Measurements from ENCODE around the gene BLACAT1.

The BLACAT1 gene

DNA sequence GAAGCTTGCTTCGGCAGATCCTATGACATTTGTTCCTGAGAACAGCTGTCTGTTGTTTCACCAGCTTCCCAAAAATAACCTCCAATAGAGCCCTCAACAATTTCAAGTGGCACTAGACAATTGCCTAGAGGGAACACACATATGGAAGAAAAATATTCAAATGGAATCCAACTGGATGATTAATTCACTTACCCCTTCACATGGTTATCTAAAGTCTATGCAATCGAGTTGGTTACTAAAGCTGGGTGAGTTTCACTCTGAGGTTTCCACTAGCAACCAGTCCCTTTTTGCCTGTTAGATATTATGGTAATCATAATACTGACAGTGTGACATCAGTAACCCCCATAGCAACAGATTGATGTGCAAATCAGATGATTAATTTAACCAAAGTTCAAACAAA lies 34.0 kb downstream of the BLACAT1 start, which contains the start of gene LEMD1:
TSS of gene LEMD1 (minus strand) at position 259 of the 400 bp plus-strand sequence. CDS start 1,520 bp downstream, outside the sequence.
- no peak within 1 kb of the TSS for H3K27ac ChIP-seq
- H3K9me3 ChIP-seq: no peaks in the 10 kb centered on the region
- TF ChIP-seq, protein P1, sequence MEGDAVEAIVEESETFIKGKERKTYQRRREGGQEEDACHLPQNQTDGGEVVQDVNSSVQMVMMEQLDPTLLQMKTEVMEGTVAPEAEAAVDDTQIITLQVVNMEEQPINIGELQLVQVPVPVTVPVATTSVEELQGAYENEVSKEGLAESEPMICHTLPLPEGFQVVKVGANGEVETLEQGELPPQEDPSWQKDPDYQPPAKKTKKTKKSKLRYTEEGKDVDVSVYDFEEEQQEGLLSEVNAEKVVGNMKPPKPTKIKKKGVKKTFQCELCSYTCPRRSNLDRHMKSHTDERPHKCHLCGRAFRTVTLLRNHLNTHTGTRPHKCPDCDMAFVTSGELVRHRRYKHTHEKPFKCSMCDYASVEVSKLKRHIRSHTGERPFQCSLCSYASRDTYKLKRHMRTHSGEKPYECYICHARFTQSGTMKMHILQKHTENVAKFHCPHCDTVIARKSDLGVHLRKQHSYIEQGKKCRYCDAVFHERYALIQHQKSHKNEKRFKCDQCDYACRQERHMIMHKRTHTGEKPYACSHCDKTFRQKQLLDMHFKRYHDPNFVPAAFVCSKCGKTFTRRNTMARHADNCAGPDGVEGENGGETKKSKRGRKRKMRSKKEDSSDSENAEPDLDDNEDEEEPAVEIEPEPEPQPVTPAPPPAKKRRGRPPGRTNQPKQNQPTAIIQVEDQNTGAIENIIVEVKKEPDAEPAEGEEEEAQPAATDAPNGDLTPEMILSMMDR (IDR thresholded peaks at IDR 0.05): no peak
- H3K36me3 ChIP-seq: no peaks in the 10 kb centered on the region
- no peaks in the 10 kb centered on the region for H3K4me1 ChIP-seq (ENCODE audit: control insufficient read depth in 1 of 2, insufficient read depth in 1 of 2, low read depth in 1 of 2, low read length in 1 of 2)
- no peak within 1 kb of the TSS for H3K4me3 ChIP-seq (ENCODE audit: low read depth in 1 of 2, low read length in 1 of 2)
- H3K27me3 ChIP-seq: peaks cover 85% of the 10 kb centered on the region

DNA sequence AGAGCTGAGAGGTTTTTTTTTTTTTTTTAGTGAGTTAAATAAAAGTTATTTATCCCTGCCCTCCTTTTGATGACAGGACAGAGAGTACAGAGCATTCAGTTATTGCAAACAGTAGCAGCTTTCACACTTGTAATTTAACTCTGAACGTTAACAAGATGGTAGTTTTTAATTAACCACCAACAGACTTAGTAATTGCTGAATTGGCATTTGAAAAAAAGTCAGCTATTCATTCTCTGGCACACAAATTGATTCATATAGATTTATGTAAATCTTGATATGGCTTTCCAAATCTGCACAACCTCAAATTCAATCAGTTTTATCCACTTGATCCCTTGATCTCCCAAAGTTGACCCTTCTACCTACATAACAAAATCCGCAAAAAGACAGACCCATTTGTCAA lies 34.9 kb downstream of the BLACAT1 start:
- no peak overlapping the region for H3K4me3 ChIP-seq (ENCODE audit: low read depth in 1 of 2, low read length in 1 of 2)
- no peak overlapping the region for H3K27ac ChIP-seq
- H3K36me3 ChIP-seq: no peaks in the 10 kb centered on the region
- H3K9me3 ChIP-seq: no peaks in the 10 kb centered on the region
- H3K27me3 ChIP-seq: peaks cover 77% of the 10 kb centered on the region
- H3K4me1 ChIP-seq (ENCODE audit: control insufficient read depth in 1 of 2, insufficient read depth in 1 of 2, low read depth in 1 of 2, low read length in 1 of 2): no peaks in the 10 kb centered on the region
- TF ChIP-seq, protein P1 (IDR thresholded peaks at IDR 0.05): no peak

DNA sequence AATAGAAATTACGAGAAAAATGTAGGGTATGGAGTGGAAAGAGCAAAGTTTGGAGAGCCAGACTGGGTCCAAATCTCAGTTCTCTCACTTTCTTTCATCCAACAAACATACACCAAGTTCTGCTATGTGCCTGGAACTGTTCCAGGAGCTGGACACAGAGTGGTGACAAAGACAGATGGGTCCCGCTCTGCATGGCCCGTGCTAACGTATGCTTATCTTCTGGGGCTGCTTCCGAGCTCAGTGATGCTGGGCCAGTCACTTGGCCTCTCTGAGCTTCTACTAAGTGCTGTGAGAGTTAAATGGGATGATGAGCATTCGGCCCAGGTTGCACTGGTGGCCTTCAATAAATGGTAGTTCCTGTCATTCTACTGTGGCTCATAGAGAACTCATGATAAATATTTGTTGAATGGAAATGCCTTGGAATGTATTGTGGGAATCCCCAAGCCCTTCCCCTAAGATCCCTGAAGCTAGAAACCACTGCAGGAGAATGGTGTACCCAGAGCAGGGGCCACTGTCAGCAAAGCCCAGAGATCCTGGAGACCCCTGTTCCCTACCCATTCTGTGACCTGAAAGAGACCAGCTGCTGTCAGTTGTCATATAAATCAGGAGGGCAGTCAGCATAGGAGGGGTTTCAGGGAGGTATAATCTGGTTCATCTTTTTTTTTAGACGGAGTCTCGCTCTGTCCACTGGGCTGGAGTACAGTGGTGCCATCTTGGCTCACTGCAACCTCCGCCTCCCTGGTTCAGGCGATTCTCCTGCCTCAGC lies 37.8 kb downstream of the BLACAT1 start:
- Histone ChIP-seq H3K9me3 (no peaks in the 10 kb centered on the region), H3K27ac (no peak overlapping the region), H3K4me1 (ENCODE audit: control insufficient read depth in 1 of 2, insufficient read depth in 1 of 2, low read depth in 1 of 2, low read length in 1 of 2) (no peaks in the 10 kb centered on the region), H3K27me3 (peaks cover 56% of the 10 kb centered on the region), H3K4me3 (ENCODE audit: low read depth in 1 of 2, low read length in 1 of 2) (no peak overlapping the region), H3K36me3 (no peaks in the 10 kb centered on the region)
- TF ChIP-seq, protein P1 (IDR thresholded peaks at IDR 0.05): no peak

DNA sequence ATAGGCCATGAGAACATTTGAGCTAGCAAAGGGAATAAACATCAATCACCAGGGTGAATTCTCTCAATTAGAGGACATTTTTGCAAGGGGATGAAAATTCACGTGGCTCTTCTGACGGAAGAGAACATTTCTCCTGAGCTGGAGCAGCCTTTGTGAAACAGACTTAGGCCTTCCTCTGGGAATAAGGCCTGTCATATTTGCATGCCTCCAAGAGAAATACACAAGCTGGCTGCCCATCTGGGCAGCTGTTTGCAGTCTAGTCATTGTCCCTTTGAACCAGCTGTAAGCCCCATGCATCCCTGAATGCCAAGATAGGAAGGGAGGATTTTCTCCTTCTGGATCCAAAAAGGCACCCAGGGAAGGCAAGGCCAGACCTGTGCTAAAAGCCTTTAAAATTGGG lies 39.5 kb downstream of the BLACAT1 start:
- Histone ChIP-seq H3K9me3 (no peaks in the 10 kb centered on the region), H3K4me1 (ENCODE audit: control insufficient read depth in 1 of 2, insufficient read depth in 1 of 2, low read depth in 1 of 2, low read length in 1 of 2) (no peaks in the 10 kb centered on the region), H3K36me3 (no peaks in the 10 kb centered on the region), H3K27ac (no peak overlapping the region), H3K4me3 (ENCODE audit: low read depth in 1 of 2, low read length in 1 of 2) (no peak overlapping the region), H3K27me3 (peaks cover 45% of the 10 kb centered on the region)
- TF ChIP-seq, protein P1 (IDR thresholded peaks at IDR 0.05): no peak

DNA sequence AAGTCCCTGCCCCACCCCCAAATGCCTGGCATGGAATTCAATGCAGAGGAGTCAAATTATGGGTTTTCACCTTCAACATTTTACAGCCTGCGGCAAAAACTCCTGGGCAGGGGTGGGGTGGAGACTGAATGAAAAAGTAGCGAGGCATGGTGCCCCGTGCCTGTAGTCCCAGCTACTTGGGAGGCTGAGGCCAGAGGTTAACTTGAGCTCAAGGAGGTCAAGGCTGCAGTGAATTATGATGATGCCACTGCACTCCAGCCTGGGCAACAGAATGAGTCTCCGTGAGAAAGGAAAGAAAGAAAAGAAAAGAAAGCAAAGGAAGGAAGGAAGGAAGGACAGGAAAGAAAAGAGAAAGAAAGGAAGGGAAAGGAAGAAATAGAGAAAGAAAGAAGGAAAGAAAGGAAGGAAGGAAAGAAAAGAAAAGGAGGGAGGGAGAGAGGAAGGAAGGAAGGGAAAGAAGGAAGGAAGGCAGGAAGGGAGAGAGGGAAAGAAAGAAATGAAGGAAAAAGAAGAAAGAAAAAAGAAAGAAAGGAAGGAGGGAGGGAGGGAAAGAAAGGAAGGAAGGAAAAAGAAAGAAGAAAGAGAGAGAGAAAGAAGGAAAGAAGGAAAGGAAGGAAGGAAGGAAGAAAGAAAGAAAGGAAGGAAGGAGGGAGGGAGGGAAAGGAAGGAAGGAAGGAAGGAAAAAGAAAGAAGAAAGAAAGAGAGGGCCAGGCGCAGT lies 45.1 kb downstream of the BLACAT1 start:
- no peaks in the 10 kb centered on the region for H3K36me3 ChIP-seq
- no peaks in the 10 kb centered on the region for H3K9me3 ChIP-seq
- H3K4me1 ChIP-seq (ENCODE audit: control insufficient read depth in 1 of 2, insufficient read depth in 1 of 2, low read depth in 1 of 2, low read length in 1 of 2): no peaks in the 10 kb centered on the region
- no peak overlapping the region for H3K4me3 ChIP-seq (ENCODE audit: low read depth in 1 of 2, low read length in 1 of 2)
- no peak overlapping the region for H3K27ac ChIP-seq
- TF ChIP-seq, protein P1 (IDR thresholded peaks at IDR 0.05): no peak
- peaks cover 23% of the 10 kb centered on the region for H3K27me3 ChIP-seq

Measured in neutrophil (primary cell).